Neuronal stem cell (in vitro differentiated cells): Measurements from ENCODE around the gene ITGA4.
A peak's percentile ranks its signal among the peaks of the same experiment; 100 is the strongest.

ENCODE experiments used
- DNase-seq: peaks from one replicate; pipeline ENCODE4 v3.0.0-alpha.2; 2013; ENCODE audit warnings: low spot score
- H2AFZ ChIP-seq: one replicate; pipeline ENCODE4 v1.6.1; 2013; ENCODE audit warnings: mild to moderate bottlenecking, low read length, inconsistent platforms
- H2AK5ac ChIP-seq: 2 replicates; pipeline ENCODE4 v1.6.1; 2013; ENCODE audit warnings: low read depth, mild to moderate bottlenecking, inconsistent platforms, low read length, moderate library complexity, mixed read lengths
- H2BK120ac ChIP-seq: 2 replicates; pipeline ENCODE4 v1.6.1; 2013; ENCODE audit warnings: low read depth, mild to moderate bottlenecking, inconsistent platforms, low read length, moderate library complexity, mixed read lengths
- H2BK12ac ChIP-seq: one replicate; pipeline ENCODE4 v1.6.1; 2013; ENCODE audit warnings: low read length, inconsistent platforms
- H2BK15ac ChIP-seq: 2 replicates; pipeline ENCODE4 v1.6.1; 2013; ENCODE audit warnings: mild to moderate bottlenecking, low read length, inconsistent platforms, mixed read lengths
- H2BK5ac ChIP-seq: one replicate; pipeline ENCODE4 v1.6.1; 2013; ENCODE audit warnings: inconsistent platforms, mild to moderate bottlenecking, low read length, moderate library complexity
- H3K14ac ChIP-seq: one replicate; pipeline ENCODE4 v1.6.1; 2013; ENCODE audit warnings: low read length, inconsistent platforms
- H3K18ac ChIP-seq: 2 replicates; pipeline ENCODE4 v1.6.1; 2013; ENCODE audit warnings: low read length, inconsistent platforms
- H3K23ac ChIP-seq: 2 replicates; pipeline ENCODE4 v1.6.1; 2013; ENCODE audit warnings: low read depth, mild to moderate bottlenecking, mixed read lengths, low read length, inconsistent platforms; ENCODE audit not compliant: poor library complexity
- H3K27ac ChIP-seq: replicated peaks from 3 replicates; pipeline ENCODE4 v1.5.1; 2013; ENCODE audit warnings: low read length, inconsistent platforms
- H3K27me3 ChIP-seq, 3 experiments: 2 replicates each; pipeline ENCODE4 v1.6.1; 2013; ENCODE audit warnings: low read length in 3 of 3, mild to moderate bottlenecking in 2 of 3, inconsistent platforms in 1 of 3, low read depth in 1 of 3, mixed read lengths in 1 of 3, moderate library complexity in 1 of 3; ENCODE audit not compliant: control insufficient read depth in 3 of 3, insufficient read depth in 3 of 3
- H3K36me3 ChIP-seq, 2 donors: replicated peaks in 1 of 2; 2 replicates each; pipeline ENCODE4 v1.6.1; 2013; ENCODE audit warnings: low read length in 2 of 2; ENCODE audit not compliant: control insufficient read depth in 2 of 2, insufficient read depth in 2 of 2
- H3K4ac ChIP-seq: 2 replicates; pipeline ENCODE4 v1.6.1; 2013; ENCODE audit warnings: inconsistent platforms, mild to moderate bottlenecking, low read length, moderate library complexity
- H3K4me1 ChIP-seq, 2 donors: 1 replicate in 1 of 2; 2 replicates in 1 of 2; pipeline ENCODE4 v1.6.1; 2013; ENCODE audit warnings: low read length in 2 of 2, low read depth in 1 of 2; ENCODE audit not compliant: control insufficient read depth in 2 of 2, insufficient read depth in 1 of 2
- H3K4me2 ChIP-seq: one replicate; pipeline ENCODE4 v1.6.1; 2013; ENCODE audit warnings: mild to moderate bottlenecking, low read length, inconsistent platforms; ENCODE audit not compliant: insufficient read depth, poor library complexity, severe bottlenecking
- H3K4me3 ChIP-seq, 2 donors: 2 replicates each; pipeline ENCODE4 v1.5.1; 2013; ENCODE audit warnings: low read length in 2 of 2, mild to moderate bottlenecking in 2 of 2, inconsistent platforms in 1 of 2, moderate library complexity in 1 of 2
- H3K79me1 ChIP-seq: one replicate; pipeline ENCODE4 v1.6.1; 2013; ENCODE audit warnings: low read depth, mild to moderate bottlenecking, inconsistent platforms, low read length, moderate library complexity
- H3K9ac ChIP-seq: one replicate; pipeline ENCODE4 v1.6.1; 2013; ENCODE audit warnings: mild to moderate bottlenecking, low read depth, low read length, inconsistent platforms; ENCODE audit not compliant: poor library complexity
- H3K9me3 ChIP-seq, 2 donors: replicated peaks in 1 of 2; 2 replicates each; pipeline versions ENCODE3 to v1.6.1; 2013; ENCODE audit warnings: low read length in 2 of 2, mild to moderate bottlenecking in 2 of 2, inconsistent platforms in 1 of 2, low read depth in 1 of 2, mixed read lengths in 1 of 2, moderate library complexity in 1 of 2; ENCODE audit not compliant: control insufficient read depth in 2 of 2, insufficient read depth in 1 of 2
- H4K8ac ChIP-seq: one replicate; pipeline ENCODE4 v1.6.1; 2013; ENCODE audit warnings: low read depth, mild to moderate bottlenecking, inconsistent platforms, low read length, moderate library complexity
- H4K91ac ChIP-seq: one replicate; pipeline ENCODE4 v1.6.1; 2013; ENCODE audit warnings: low read length, low read depth, mild to moderate bottlenecking, inconsistent platforms; ENCODE audit not compliant: poor library complexity
- WGBS, 2 donors: extraction: QIAGEN DNeasy Blood & Tissue Kit; methylation state at CpG; one replicate each; pipeline ENCODE4 v1.1.7; 2013; ENCODE audit warnings: missing lambda C conversion rate in 2 of 2, mixed read lengths in 1 of 2; ENCODE audit not compliant: insufficient read length in 2 of 2, insufficient replicate concordance in 1 of 2; ENCODE audit errors: extremely low coverage in 2 of 2; 5-methylcytosine and 5-hydroxymethylcytosine counted together

The ITGA4 gene

DNA sequence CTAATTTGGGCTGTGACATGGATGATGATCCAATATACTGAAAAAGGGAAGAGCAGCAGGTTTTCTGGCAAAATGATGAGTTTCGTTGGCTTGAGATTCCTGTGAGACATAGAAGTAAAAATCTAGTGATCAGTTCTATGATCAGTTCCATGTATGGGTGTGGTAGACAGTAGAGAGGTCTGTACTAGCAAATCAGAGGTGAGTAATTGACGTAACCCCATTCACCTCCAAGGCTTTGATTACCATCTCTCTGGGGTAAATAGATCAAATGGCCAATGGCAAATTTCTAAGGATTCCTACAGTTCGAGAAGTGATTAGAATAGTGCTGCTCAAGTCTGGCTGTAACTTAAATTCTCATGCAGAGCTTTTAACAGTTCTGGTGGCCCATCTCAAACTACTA is 6.4 kb downstream of the ITGA4 start:
- Histone ChIP-seq H3K9ac (no peak overlapping the region), H2BK5ac (no peak overlapping the region), H3K27ac (no peak overlapping the region), H3K4ac (no peak overlapping the region), H3K36me3 (no peaks in the 10 kb centered on the region), H2AFZ (no peak overlapping the region), H4K8ac (no peak overlapping the region), H3K4me3 (no peak overlapping the region), H3K23ac (no peak overlapping the region), H3K14ac (no peak overlapping the region), H3K18ac (no peak overlapping the region), H2BK120ac (no peak overlapping the region), H3K79me1 (no peaks in the 10 kb centered on the region), H3K27me3 (peaks cover 0 to 13% (median 1%) of the 10 kb centered on the region in 3 experiments), H3K4me2 (no peak overlapping the region), H2BK15ac (no peak overlapping the region), H2AK5ac (no peak overlapping the region), H3K9me3 (no peaks in the 10 kb centered on the region), H3K4me1 (no peaks in the 10 kb centered on the region), H2BK12ac (no peak overlapping the region), H4K91ac (no peak overlapping the region)
- no peak for DNase-seq
- no CpG with 5 or more reads among the region's 3 CpGs for WGBS, 2 donors

- DNase-seq: no peak
- whole genome bisulfite sequencing, 2 donors: no CpG with 5 or more reads among the region's 2 CpGs
These were observed 7.8 kb downstream of the ITGA4 start for GRCh38 chr2:181464966-181465365.

DNA sequence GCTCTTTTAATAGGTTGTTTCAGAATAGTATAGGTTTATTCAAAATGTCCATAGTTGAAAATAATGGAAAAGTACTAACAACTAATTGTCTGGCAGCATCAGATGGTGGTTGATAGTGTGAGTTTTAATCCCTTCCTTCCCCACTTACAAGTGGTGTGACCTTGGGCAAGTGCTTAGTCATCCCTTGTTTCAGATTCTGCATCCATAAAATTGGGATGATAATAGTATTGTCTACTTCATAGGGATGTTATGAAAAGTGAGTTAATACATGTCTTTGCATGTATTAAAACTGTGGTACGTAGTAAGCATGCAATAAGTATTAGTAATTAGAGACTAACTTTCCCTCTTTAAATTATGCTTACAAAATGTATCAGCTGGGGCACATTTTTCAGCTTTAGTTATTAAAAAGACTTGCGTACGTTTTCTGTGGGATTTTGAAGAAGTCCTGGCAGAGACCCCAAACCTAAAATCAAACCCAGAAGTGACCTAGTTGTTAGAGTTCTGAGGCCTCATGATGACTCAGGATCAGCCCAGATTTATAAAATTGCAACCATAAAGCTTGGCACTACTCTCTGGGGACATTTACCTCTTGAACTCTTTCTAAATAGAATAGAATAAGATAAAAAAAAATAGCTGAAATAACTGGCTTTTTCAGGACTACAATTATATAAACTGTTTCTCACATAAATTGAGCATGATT is 8.6 kb downstream of the ITGA4 start:
- WGBS, 2 donors: no CpG with 5 or more reads among the region's 3 CpGs
- Histone ChIP-seq H3K4me3 (no peak overlapping the region), H4K8ac (no peak overlapping the region), H3K27ac (no peak overlapping the region), H3K4ac (no peak overlapping the region), H3K4me1 (no peaks in the 10 kb centered on the region), H2BK15ac (no peak overlapping the region), H3K27me3 (no peaks in the 10 kb centered on the region), H2AK5ac (no peak overlapping the region), H3K4me2 (no peak overlapping the region), H2BK12ac (no peak overlapping the region), H3K18ac (no peak overlapping the region), H3K23ac (no peak overlapping the region), H2BK120ac (no peak overlapping the region), H3K14ac (no peak overlapping the region), H2AFZ (no peak overlapping the region), H3K36me3 (no peaks in the 10 kb centered on the region), H3K79me1 (no peaks in the 10 kb centered on the region), H3K9me3 (no peaks in the 10 kb centered on the region), H3K9ac (no peak overlapping the region), H4K91ac (no peak overlapping the region), H2BK5ac (no peak overlapping the region)
- no peak for DNase-seq

More at GRCh38 chr2:181464966-181465365, 7.8 kb downstream of the ITGA4 start:
- Histone ChIP-seq H3K79me1 (no peaks in the 10 kb centered on the region), H2AK5ac (no peak overlapping the region), H2BK120ac (no peak overlapping the region), H3K27ac (no peak overlapping the region), H4K91ac (no peak overlapping the region), H4K8ac (no peak overlapping the region), H3K27me3 (no peaks in the 10 kb centered on the region), H2BK12ac (no peak overlapping the region), H2BK5ac (no peak overlapping the region), H3K9ac (no peak overlapping the region), H3K9me3 (no peaks in the 10 kb centered on the region), H3K4me3 (no peak overlapping the region), H3K23ac (no peak overlapping the region), H3K4me2 (no peak overlapping the region), H2BK15ac (no peak overlapping the region), H3K14ac (no peak overlapping the region), H3K36me3 (no peaks in the 10 kb centered on the region), H2AFZ (no peak overlapping the region), H3K4me1 (no peaks in the 10 kb centered on the region), H3K18ac (no peak overlapping the region), H3K4ac (no peak overlapping the region)

GRCh38 chr2:181466661-181467576 is 9.7 kb downstream of the ITGA4 start:
- Histone ChIP-seq H3K4me2 (no peak overlapping the region), H3K27me3 (no peaks in the 10 kb centered on the region), H2BK5ac (no peak overlapping the region), H3K4me3 (no peak overlapping the region), H2BK120ac (no peak overlapping the region), H3K23ac (no peak overlapping the region), H3K9me3 (no peaks in the 10 kb centered on the region), H3K79me1 (no peaks in the 10 kb centered on the region), H3K18ac (no peak overlapping the region), H2AK5ac (no peak overlapping the region), H3K36me3 (no peaks in the 10 kb centered on the region), H4K91ac (no peak overlapping the region), H3K9ac (no peak overlapping the region), H2BK15ac (no peak overlapping the region), H3K14ac (no peak overlapping the region), H4K8ac (no peak overlapping the region), H2BK12ac (no peak overlapping the region), H3K27ac (no peak overlapping the region), H3K4ac (no peak overlapping the region), H2AFZ (no peak overlapping the region), H3K4me1 (peaks cover 0 to 2% of the 10 kb centered on the region in 2 donors)
- no CpG with 5 or more reads among the region's 4 CpGs for WGBS, 2 donors
- peak; percentile 48 for DNase-seq
